ENCODE data around the gene GFRAL. TPM values are rescaled to one million over a fixed set of nuclear protein-coding genes. Genes with fewer than 3 reads are reported as not detected.
A peak's percentile ranks its signal among the peaks of the same experiment; 100 is the strongest.

GFRAL gene
- total RNA-seq, 1 experiment from 2014 or later, result not detected

DNA sequence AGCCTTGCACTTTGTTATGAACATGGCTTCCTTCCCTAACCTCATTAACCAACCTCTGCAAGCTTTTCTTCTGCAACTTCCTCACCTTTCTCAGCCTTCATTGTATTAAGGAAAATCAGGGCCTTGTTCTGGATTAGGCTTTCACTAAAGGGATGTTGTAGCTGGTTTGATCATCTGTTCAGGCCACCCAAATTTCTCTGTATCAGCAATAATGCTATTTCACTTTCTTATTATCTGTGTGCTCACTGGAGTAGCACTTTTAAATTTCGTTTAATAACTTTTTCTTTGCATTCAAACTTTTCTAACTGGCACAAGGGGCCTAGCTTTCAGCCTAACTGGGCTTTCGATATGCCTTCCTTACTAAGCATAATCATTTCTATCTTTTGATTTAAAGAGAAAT, 96.7 kb downstream of the GFRAL start:
- Histone ChIP-seq H3K9ac (ENCODE audit: low read length) (no peak overlapping the region), H4K20me1 (ENCODE audit: low read length) (no peaks in the 10 kb centered on the region), H3K4me3 (ENCODE audit: low read length) (no peak overlapping the region), H3K4me1 (ENCODE audit: insufficient read depth, low read length) (no peaks in the 10 kb centered on the region), H3K9me3 (ENCODE audit: low read length) (no peaks in the 10 kb centered on the region), H3K27ac (ENCODE audit: low read length) (no peak overlapping the region), H2AFZ (ENCODE audit: low read length) (no peak overlapping the region), H3F3A (ENCODE audit: low read length, unreplicated experiment) (no peaks in the 10 kb centered on the region), H3K79me2 (ENCODE audit: low read length) (no peaks in the 10 kb centered on the region), H3K27me3 (ENCODE audit: low read length) (0 out of 2 replicates have a peak, but pooled peaks cover 3% of the 10 kb centered on the region), H3K4me2 (ENCODE audit: low read length) (no peak overlapping the region), H3K9me2 (replicated peaks; ENCODE audit: low read length) (no peaks in the 10 kb centered on the region), H3K36me3 (ENCODE audit: low read depth, low read length) (no peaks in the 10 kb centered on the region)
- intact Hi-C loops (cut with micrococcal nuclease), result no loop called here
- DNase-seq (no peak), ATAC-seq (no peak)
- ChIA-PET POLR2A (ENCODE audit: unreplicated experiment) (interaction anchor here (0.7 kb wide), 1 partner anchor 514 kb away, joined by 3 read pairs; no protein-coding TSS in a partner anchor), CTCF (no interaction called here)
- BruUV-seq (replicated peaks), result no TSS peak
- TF ChIP-seq CTCF (conservative IDR thresholded peaks at IDR 0.05; ENCODE audit: low read depth, low read length) (no peak), EZH2 (IDR thresholded peaks at IDR 0.05; ENCODE audit: low read length, unreplicated experiment) (no peak), EZH2phosphoT487 (IDR thresholded peaks at IDR 0.05; ENCODE audit: borderline replicate concordance, low read length) (no peak)

GRCh38 chr6:55433446-55434130, 106.3 kb downstream of the GFRAL start:
- Histone ChIP-seq H3F3A (ENCODE audit: low read length, unreplicated experiment) (no peaks in the 10 kb centered on the region), H3K4me1 (ENCODE audit: insufficient read depth, low read length) (no peaks in the 10 kb centered on the region), H3K9me2 (replicated peaks; ENCODE audit: low read length) (no peaks in the 10 kb centered on the region), H3K79me2 (ENCODE audit: low read length) (no peaks in the 10 kb centered on the region), H3K27me3 (ENCODE audit: low read length) (peaks cover 48% of the 10 kb centered on the region), H3K9me3 (ENCODE audit: low read length) (no peaks in the 10 kb centered on the region), H3K36me3 (ENCODE audit: low read depth, low read length) (no peaks in the 10 kb centered on the region), H3K9ac (ENCODE audit: low read length) (no peak overlapping the region), H3K4me2 (ENCODE audit: low read length) (no peak overlapping the region), H4K20me1 (ENCODE audit: low read length) (no peaks in the 10 kb centered on the region), H3K27ac (ENCODE audit: low read length) (no peak overlapping the region), H3K4me3 (ENCODE audit: low read length) (no peak overlapping the region), H2AFZ (ENCODE audit: low read length) (no peak overlapping the region)
- intact Hi-C loops (cut with micrococcal nuclease), result no loop called here
- CTCF ChIA-PET, result no interaction called here
- no peak; the same call in 1 of the 2 replicates for ATAC-seq
- POLR2A ChIA-PET (ENCODE audit: unreplicated experiment), result no interaction called here
- no peak for TF ChIP-seq CTCF (conservative IDR thresholded peaks at IDR 0.05; ENCODE audit: low read depth, low read length)
- peak; percentile 33 for DNase-seq
- BruUV-seq (replicated peaks), result no TSS peak

DNA sequence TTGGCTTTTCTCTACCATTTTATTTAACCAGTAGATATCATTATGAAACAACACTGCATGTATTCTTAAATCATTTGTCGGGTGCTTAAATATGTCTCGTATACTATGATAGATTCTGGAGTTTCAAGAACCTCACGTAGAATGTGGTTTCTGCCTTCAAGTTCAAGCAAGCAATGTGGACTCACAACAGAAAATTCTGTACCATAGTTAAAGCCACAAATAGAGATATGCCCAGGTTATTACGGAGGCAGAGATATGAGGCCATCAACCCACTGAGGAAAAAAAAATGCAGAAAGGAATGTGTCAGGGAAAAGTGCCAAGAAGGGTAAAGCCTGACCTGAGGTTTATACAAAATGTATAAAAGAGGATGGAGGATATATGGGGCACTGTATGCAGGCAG, 109.9 kb downstream of the GFRAL start:
- Histone ChIP-seq H3K4me3 (ENCODE audit: low read length) (no peak overlapping the region), H3K79me2 (ENCODE audit: low read length) (no peaks in the 10 kb centered on the region), H3K4me1 (ENCODE audit: insufficient read depth, low read length) (no peaks in the 10 kb centered on the region), H3K9ac (ENCODE audit: low read length) (no peak overlapping the region), H3K27ac (ENCODE audit: low read length) (no peak overlapping the region), H3F3A (ENCODE audit: low read length, unreplicated experiment) (no peaks in the 10 kb centered on the region), H4K20me1 (ENCODE audit: low read length) (no peaks in the 10 kb centered on the region), H3K9me2 (replicated peaks; ENCODE audit: low read length) (no peaks in the 10 kb centered on the region), H3K9me3 (ENCODE audit: low read length) (no peaks in the 10 kb centered on the region), H3K36me3 (ENCODE audit: low read depth, low read length) (no peaks in the 10 kb centered on the region), H2AFZ (ENCODE audit: low read length) (no peak overlapping the region), H3K27me3 (ENCODE audit: low read length) (peaks cover 50% of the 10 kb centered on the region), H3K4me2 (ENCODE audit: low read length) (no peak overlapping the region)
- CTCF ChIA-PET, result no interaction called here
- TF ChIP-seq EZH2 (IDR thresholded peaks at IDR 0.05; ENCODE audit: low read length, unreplicated experiment) (no peak), EZH2phosphoT487 (IDR thresholded peaks at IDR 0.05; ENCODE audit: borderline replicate concordance, low read length) (no peak), CTCF (conservative IDR thresholded peaks at IDR 0.05; ENCODE audit: low read depth, low read length) (no peak)
- DNase-seq (no peak), ATAC-seq (no peak)
- POLR2A ChIA-PET (ENCODE audit: unreplicated experiment), result no interaction called here
- intact Hi-C loops (cut with micrococcal nuclease), result no loop called here
- BruUV-seq (replicated peaks), result no TSS peak

Data from PC-3 (cell line).